ENCODE data around the gene SLC36A3.
"Not testable (repeated sequence)": the region's sequence is repeated elsewhere in the genome, so short reads cannot be mapped to it uniquely, and the experiment has no call there.

Gene SLC36A3

GRCh38 chr5:151258816-151259215 lies 44.8 kb downstream of the SLC36A3 start:
- TF ChIP-seq CTCF (IDR thresholded peaks at IDR 0.05; ENCODE audit: control insufficient read depth, insufficient read depth, low read depth, low read length, missing control alignments) = no peak

GRCh38 chr5:151258201-151258611 lies 45.4 kb downstream of the SLC36A3 start:
- no peak overlapping the region for H3K4me3 ChIP-seq (ENCODE audit: control insufficient read depth, low read depth, low read length)
- DNase-seq (ENCODE audit: low read depth) = no peak
- TF ChIP-seq CTCF (IDR thresholded peaks at IDR 0.05; ENCODE audit: control insufficient read depth, insufficient read depth, low read depth, low read length, missing control alignments) = no peak

More at GRCh38 chr5:151258816-151259215, 44.8 kb downstream of the SLC36A3 start:
- H3K4me3 ChIP-seq (ENCODE audit: control insufficient read depth, low read depth, low read length) = no peak overlapping the region
- no peak for DNase-seq (ENCODE audit: low read depth)

- no peak for DNase-seq (ENCODE audit: low read depth)
- no peak overlapping the region for H3K4me3 ChIP-seq (ENCODE audit: control insufficient read depth, low read depth, low read length)
- TF ChIP-seq CTCF (IDR thresholded peaks at IDR 0.05; ENCODE audit: control insufficient read depth, insufficient read depth, low read depth, low read length, missing control alignments) = no peak
Measured at GRCh38 chr5:151257731-151258181, 45.8 kb downstream of the SLC36A3 start.

GRCh38 chr5:151255621-151256286 lies 47.8 kb downstream of the SLC36A3 start:
- no peak overlapping the region for H3K4me3 ChIP-seq (ENCODE audit: control insufficient read depth, low read depth, low read length)
- DNase-seq (ENCODE audit: low read depth) = no peak
- TF ChIP-seq CTCF (IDR thresholded peaks at IDR 0.05; ENCODE audit: control insufficient read depth, insufficient read depth, low read depth, low read length, missing control alignments) = no peak

- not testable (repeated sequence) for DNase-seq (ENCODE audit: low read depth); H3K4me3 ChIP-seq (ENCODE audit: control insufficient read depth, low read depth, low read length)
Measured at GRCh38 chr5:151254990-151255389, 48.6 kb downstream of the SLC36A3 start.

GRCh38 chr5:151254556-151254955 lies 49.0 kb downstream of the SLC36A3 start:
- no peak overlapping the region for H3K4me3 ChIP-seq (ENCODE audit: control insufficient read depth, low read depth, low read length)
- no peak for DNase-seq (ENCODE audit: low read depth)

More at GRCh38 chr5:151254556-151254955, 49.0 kb downstream of the SLC36A3 start:
- no peak for TF ChIP-seq CTCF (IDR thresholded peaks at IDR 0.05; ENCODE audit: control insufficient read depth, insufficient read depth, low read depth, low read length, missing control alignments)
